ENCODE results near the gene DYTN.

GRCh38 chr2:206740800-206741199, 22.6 kb upstream of the DYTN start:
- TF ChIP-seq REST (IDR thresholded peaks at IDR 0.05; ENCODE audit: low read depth, low read length), result no peak
- TF ChIP-seq, protein P1, sequence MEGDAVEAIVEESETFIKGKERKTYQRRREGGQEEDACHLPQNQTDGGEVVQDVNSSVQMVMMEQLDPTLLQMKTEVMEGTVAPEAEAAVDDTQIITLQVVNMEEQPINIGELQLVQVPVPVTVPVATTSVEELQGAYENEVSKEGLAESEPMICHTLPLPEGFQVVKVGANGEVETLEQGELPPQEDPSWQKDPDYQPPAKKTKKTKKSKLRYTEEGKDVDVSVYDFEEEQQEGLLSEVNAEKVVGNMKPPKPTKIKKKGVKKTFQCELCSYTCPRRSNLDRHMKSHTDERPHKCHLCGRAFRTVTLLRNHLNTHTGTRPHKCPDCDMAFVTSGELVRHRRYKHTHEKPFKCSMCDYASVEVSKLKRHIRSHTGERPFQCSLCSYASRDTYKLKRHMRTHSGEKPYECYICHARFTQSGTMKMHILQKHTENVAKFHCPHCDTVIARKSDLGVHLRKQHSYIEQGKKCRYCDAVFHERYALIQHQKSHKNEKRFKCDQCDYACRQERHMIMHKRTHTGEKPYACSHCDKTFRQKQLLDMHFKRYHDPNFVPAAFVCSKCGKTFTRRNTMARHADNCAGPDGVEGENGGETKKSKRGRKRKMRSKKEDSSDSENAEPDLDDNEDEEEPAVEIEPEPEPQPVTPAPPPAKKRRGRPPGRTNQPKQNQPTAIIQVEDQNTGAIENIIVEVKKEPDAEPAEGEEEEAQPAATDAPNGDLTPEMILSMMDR (IDR thresholded peaks at IDR 0.05), result no peak
- no peak for TF ChIP-seq IRF3 (IDR thresholded peaks at IDR 0.05; ENCODE audit: low read depth, low read length)
- TF ChIP-seq CHD2 (IDR thresholded peaks at IDR 0.05; ENCODE audit: low read length, partially characterized antibody), result no peak
- no peak for TF ChIP-seq TAF1 (IDR thresholded peaks at IDR 0.05; ENCODE audit: borderline replicate concordance, low read depth, low read length)
- no peak for TF ChIP-seq TEAD4 (IDR thresholded peaks at IDR 0.05; ENCODE audit: borderline replicate concordance, insufficient read depth)
- TF ChIP-seq, protein P2, sequence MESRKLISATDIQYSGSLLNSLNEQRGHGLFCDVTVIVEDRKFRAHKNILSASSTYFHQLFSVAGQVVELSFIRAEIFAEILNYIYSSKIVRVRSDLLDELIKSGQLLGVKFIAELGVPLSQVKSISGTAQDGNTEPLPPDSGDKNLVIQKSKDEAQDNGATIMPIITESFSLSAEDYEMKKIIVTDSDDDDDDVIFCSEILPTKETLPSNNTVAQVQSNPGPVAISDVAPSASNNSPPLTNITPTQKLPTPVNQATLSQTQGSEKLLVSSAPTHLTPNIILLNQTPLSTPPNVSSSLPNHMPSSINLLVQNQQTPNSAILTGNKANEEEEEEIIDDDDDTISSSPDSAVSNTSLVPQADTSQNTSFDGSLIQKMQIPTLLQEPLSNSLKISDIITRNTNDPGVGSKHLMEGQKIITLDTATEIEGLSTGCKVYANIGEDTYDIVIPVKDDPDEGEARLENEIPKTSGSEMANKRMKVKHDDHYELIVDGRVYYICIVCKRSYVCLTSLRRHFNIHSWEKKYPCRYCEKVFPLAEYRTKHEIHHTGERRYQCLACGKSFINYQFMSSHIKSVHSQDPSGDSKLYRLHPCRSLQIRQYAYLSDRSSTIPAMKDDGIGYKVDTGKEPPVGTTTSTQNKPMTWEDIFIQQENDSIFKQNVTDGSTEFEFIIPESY (IDR thresholded peaks at IDR 0.05; ENCODE audit: borderline replicate concordance, low read depth), result no peak
- no peak for TF ChIP-seq RCOR1 (IDR thresholded peaks at IDR 0.05; ENCODE audit: low read length)
- no peak for TF ChIP-seq EZH2phosphoT487 (IDR thresholded peaks at IDR 0.05; ENCODE audit: borderline replicate concordance, low read depth)
- TF ChIP-seq POLR2AphosphoS5 (IDR thresholded peaks at IDR 0.05; ENCODE audit: low read depth, low read length), result no peak
